ENCODE data around the gene PKD2. TPM values are rescaled to one million over a fixed set of nuclear protein-coding genes. Genes with fewer than 3 reads are reported as not detected.
"Not testable (repeated sequence)": the region's sequence is repeated elsewhere in the genome, so short reads cannot be mapped to it uniquely, and the experiment has no call there.

PKD2 gene
- total and polyA plus RNA-seq, 12 donors: 19.2 to 74.1 (median 38.9) TPM

DNA sequence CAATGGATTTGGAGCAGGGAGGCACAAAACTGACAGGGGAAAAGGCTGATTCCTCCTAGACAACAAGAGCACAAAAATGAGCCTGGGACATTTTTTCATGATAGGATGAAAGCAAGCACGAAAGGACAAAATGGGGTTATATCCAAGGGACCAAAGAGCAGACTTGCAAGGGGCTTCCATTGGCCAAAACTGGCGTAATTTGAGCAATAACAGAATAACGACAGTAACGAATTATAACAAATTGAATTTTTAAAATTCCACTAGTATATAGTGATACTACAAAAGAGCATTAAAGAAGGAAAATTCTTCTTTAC is 21.6 kb upstream of the PKD2 start:
- 47 to 69% (median 52%) methylated on average over 4 of the region's 4 CpGs for WGBS, 4 donors
- no peaks in the 10 kb centered on the region for H3K36me3 ChIP-seq (replicated peaks in 1 of 2)
- no peak overlapping the region for H3K4me3 ChIP-seq
- H3K9me3 ChIP-seq (replicated peaks in 1 of 3): no peaks in the 10 kb centered on the region
- H3K27ac ChIP-seq: no peak overlapping the region
- H3K27me3 ChIP-seq: peaks cover 12% of the 10 kb centered on the region
- intact Hi-C loops (cut with DNase I): no loop called here
- TF ChIP-seq POLR2A (IDR thresholded peaks at IDR 0.05): no peak
- TF ChIP-seq, protein P1, sequence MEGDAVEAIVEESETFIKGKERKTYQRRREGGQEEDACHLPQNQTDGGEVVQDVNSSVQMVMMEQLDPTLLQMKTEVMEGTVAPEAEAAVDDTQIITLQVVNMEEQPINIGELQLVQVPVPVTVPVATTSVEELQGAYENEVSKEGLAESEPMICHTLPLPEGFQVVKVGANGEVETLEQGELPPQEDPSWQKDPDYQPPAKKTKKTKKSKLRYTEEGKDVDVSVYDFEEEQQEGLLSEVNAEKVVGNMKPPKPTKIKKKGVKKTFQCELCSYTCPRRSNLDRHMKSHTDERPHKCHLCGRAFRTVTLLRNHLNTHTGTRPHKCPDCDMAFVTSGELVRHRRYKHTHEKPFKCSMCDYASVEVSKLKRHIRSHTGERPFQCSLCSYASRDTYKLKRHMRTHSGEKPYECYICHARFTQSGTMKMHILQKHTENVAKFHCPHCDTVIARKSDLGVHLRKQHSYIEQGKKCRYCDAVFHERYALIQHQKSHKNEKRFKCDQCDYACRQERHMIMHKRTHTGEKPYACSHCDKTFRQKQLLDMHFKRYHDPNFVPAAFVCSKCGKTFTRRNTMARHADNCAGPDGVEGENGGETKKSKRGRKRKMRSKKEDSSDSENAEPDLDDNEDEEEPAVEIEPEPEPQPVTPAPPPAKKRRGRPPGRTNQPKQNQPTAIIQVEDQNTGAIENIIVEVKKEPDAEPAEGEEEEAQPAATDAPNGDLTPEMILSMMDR (IDR thresholded peaks at IDR 0.05): peak in 1 of 6 experiments; percentile 4
- no peak for DNase-seq
- no peaks in the 10 kb centered on the region for H3K4me1 ChIP-seq (replicated peaks in 1 of 2)

DNA sequence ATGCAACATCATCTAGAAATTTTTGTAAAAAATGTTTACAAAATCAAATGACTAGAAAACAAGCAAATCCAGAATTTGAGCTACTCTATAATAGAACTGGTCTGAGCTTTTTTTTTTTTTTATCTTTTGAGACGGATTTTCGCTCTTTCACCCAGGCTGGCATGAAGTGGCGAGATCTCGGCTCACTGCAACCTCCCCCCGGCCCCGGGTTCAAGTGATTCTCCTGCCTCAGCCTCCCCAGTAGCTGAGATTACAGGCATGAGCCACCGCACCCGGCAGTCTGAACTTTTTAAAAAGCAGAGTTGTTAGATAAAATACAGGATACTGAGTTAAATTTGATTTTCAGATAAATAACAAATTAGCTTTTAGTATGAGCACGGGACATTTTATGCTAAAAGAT is 20.9 kb upstream of the PKD2 start:
- DNase-seq: no peak
- Histone ChIP-seq H3K27ac (no peak overlapping the region), H3K27me3 (peaks cover 12% of the 10 kb centered on the region), H3K4me3 (no peak overlapping the region), H3K4me1 (replicated peaks in 1 of 2) (no peaks in the 10 kb centered on the region), H3K9me3 (replicated peaks in 1 of 3) (no peaks in the 10 kb centered on the region), H3K36me3 (replicated peaks in 1 of 2) (no peaks in the 10 kb centered on the region)
- intact Hi-C loops (cut with DNase I): no loop called here
- TF ChIP-seq, protein P1 (IDR thresholded peaks at IDR 0.05): no peak
- no peak for TF ChIP-seq POLR2A (IDR thresholded peaks at IDR 0.05)
- WGBS, 4 donors: 71 to 82% (median 76%) methylated on average over 9 of the region's 9 CpGs

DNA sequence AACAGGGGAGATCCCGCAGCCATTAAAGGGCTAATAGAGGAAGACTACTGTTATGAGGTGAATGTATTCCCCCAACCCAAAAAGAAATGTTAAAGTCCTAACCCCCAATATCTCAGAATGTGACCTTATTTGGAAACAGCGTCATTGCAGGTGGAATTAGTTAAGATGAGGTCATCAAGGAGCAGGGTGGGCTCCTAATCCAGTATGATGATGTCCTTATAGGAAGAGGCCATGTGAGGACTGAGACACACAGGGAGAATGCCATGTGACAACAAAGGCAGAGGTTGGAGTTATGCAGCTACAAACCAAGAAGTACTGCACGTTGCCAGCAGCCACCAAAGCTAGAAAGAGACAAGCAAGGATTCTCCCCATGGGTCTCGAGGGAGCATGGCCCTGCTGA is 17.7 kb upstream of the PKD2 start:
- Histone ChIP-seq H3K36me3 (replicated peaks in 1 of 2) (no peaks in the 10 kb centered on the region), H3K4me3 (no peak overlapping the region), H3K27me3 (peaks cover 12% of the 10 kb centered on the region), H3K4me1 (replicated peaks in 1 of 2) (no peaks in the 10 kb centered on the region), H3K27ac (no peak overlapping the region), H3K9me3 (replicated peaks in 1 of 3) (no peaks in the 10 kb centered on the region)
- WGBS, 4 donors: 83 to 88% (median 85%) methylated on average over 4 of the region's 4 CpGs
- intact Hi-C loops (cut with DNase I): no loop called here
- TF ChIP-seq, protein P1 (IDR thresholded peaks at IDR 0.05): no peak
- no peak for TF ChIP-seq POLR2A (IDR thresholded peaks at IDR 0.05)
- no peak for DNase-seq

DNA sequence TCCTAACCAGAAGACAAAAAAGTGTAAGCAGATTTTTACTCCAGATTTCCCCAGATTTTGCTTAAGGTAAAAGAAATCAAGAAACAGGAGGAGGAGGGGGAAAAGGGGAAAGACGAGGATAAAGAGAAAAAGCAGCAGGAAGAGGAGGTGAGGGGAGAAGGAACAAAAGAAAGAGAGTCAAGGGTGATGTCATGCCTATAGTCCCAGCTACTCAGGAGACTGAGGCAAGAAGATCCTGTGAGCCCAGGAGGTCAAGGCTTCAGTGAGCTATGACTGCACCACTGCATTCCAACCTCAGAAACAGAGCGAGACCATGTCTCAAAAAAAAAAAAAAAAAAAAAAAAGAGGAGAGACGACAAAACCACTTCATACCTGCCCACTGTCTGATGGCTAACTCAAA is 12.0 kb upstream of the PKD2 start:
- no peaks in the 10 kb centered on the region for H3K36me3 ChIP-seq (replicated peaks in 1 of 2)
- TF ChIP-seq POLR2A (IDR thresholded peaks at IDR 0.05): no peak
- TF ChIP-seq, protein P1 (IDR thresholded peaks at IDR 0.05): no peak
- no peak overlapping the region for H3K27ac ChIP-seq
- DNase-seq: no peak
- WGBS, 4 donors: 52 to 68% (median 68%) methylated on average over 3 of the region's 3 CpGs
- intact Hi-C loops (cut with DNase I): no loop called here
- H3K27me3 ChIP-seq: no peaks in the 10 kb centered on the region
- H3K4me3 ChIP-seq: no peak overlapping the region
- H3K4me1 ChIP-seq (replicated peaks in 1 of 2): no peaks in the 10 kb centered on the region
- H3K9me3 ChIP-seq (replicated peaks in 1 of 3): no peaks in the 10 kb centered on the region

DNA sequence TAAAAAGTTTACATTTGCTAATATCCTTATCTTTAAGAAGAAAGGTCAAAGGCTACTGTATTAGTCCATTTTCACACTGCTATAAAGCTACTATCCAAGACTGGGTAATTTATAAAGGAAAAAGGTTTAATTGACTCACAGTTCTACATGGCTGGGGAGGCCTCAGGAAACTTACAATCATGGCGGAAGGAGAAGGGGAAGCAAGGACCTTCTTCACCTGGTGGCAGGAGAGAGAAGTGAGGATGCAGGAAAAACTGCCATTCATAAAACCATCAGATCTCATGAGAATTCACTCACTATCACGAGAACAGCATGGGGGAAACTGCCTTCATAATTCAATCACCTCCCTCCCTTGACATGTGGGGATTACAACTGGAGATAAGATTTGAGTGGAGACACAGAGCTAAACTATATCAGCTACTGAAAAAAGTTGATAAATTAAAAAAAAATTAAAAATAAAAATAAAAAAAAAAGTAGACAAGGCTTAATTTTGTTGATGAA is 8.2 kb upstream of the PKD2 start:
- intact Hi-C loops (cut with DNase I); H3K36me3 ChIP-seq (replicated peaks in 1 of 2); H3K27me3 ChIP-seq; H3K4me1 ChIP-seq (replicated peaks in 1 of 2); H3K9me3 ChIP-seq (replicated peaks in 1 of 3); H3K27ac ChIP-seq; H3K4me3 ChIP-seq; DNase-seq: not testable (repeated sequence)
- 84 to 91% (median 86%) methylated on average over 2 of the region's 2 CpGs for WGBS, 4 donors

All from adrenal gland (tissue), 12 donors.